Muscle layer of duodenum (tissue), 2 donors: ENCODE data around the gene PROB1.
"Not testable (repeated sequence)": the region's sequence is repeated elsewhere in the genome, so short reads cannot be mapped to it uniquely, and the experiment has no call there.

Experiments used
- H3K27ac ChIP-seq: one replicate; pipeline ENCODE4 v1.7.0; 2013; ENCODE audit warnings: mild to moderate bottlenecking, low read length
- H3K27me3 ChIP-seq: one replicate; pipeline ENCODE4 v1.7.0; 2013; ENCODE audit warnings: low read depth, mild to moderate bottlenecking, control low read depth, low read length
- H3K36me3 ChIP-seq, 2 donors: one replicate each; pipeline ENCODE4 v1.7.0; 2013; ENCODE audit warnings: low read length in 2 of 2, control low read depth in 1 of 2, mild to moderate bottlenecking in 1 of 2; ENCODE audit not compliant: insufficient read depth in 2 of 2, control insufficient read depth in 1 of 2
- H3K4me1 ChIP-seq, 2 donors: one replicate each; pipeline ENCODE4 v1.7.0; 2013; ENCODE audit warnings: low read length in 2 of 2, mild to moderate bottlenecking in 2 of 2, control low read depth in 1 of 2, moderate library complexity in 1 of 2; ENCODE audit not compliant: insufficient read depth in 2 of 2, control insufficient read depth in 1 of 2
- H3K4me3 ChIP-seq, 2 donors: one replicate each; pipeline ENCODE4 v1.7.0; 2013; ENCODE audit warnings: low read length in 2 of 2, low read depth in 1 of 2, mild to moderate bottlenecking in 1 of 2
- H3K9me3 ChIP-seq, 2 donors: one replicate each; pipeline ENCODE4 v1.7.0; 2013; ENCODE audit warnings: low read length in 2 of 2, control low read depth in 1 of 2, mild to moderate bottlenecking in 1 of 2; ENCODE audit not compliant: control insufficient read depth in 1 of 2
- donor health status: healthy.

PROB1 gene

DNA sequence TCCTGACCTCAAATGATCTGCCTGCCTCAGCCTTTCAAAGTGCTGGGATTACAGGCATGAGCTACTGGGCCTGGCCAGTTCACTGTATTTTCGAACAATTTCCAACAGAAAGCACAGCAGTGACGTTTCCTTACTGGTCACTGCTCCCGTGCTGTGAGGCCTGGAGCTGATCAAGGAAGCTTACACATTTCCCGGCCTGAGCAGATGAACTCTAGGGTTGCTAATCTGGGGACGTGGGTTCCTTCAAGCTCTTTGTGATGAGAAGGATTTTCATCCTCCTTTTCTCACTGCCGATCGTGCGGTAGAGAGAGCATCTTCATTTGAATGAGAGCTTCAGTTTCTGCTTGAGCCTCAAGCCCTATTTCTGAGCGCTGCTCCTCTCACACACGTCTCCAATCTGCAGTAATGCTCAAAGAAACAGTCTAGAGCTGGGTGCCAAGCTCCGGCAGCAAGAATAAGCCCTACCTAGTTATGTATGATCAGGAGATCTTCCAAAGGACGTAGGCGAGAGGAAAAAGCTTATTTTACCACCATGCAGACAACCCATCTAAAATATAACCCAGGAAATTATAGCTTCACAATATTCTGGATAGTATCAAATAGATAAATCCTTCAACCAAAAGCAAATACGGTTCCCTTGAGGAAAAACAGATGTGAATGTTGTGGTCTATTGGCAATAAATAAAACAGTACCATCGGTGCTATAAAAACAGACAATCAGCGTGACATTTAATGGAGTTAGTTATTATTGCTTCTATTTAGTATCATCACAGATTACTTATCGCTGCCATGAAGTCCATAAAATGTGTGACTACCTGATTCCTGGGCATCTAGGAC is 16.3 kb upstream of the PROB1 start:
- Histone ChIP-seq H3K4me3 (no peak overlapping the region), H3K4me1 (peaks cover 10 to 23% of the 10 kb centered on the region in 2 donors), H3K36me3 (peaks cover 0 to 6% of the 10 kb centered on the region in 2 donors), H3K27me3 (no peaks in the 10 kb centered on the region), H3K27ac (no peak overlapping the region), H3K9me3 (no peaks in the 10 kb centered on the region)

GRCh38 chr5:139410121-139410992 is 15.5 kb upstream of the PROB1 start:
- peaks cover 0 to 6% of the 10 kb centered on the region in 2 donors for H3K36me3 ChIP-seq
- no peak overlapping the region for H3K4me3 ChIP-seq
- H3K27ac ChIP-seq, result no peak overlapping the region
- no peaks in the 10 kb centered on the region for H3K27me3 ChIP-seq
- H3K4me1 ChIP-seq, result peaks cover 10 to 14% of the 10 kb centered on the region in 2 donors
- H3K9me3 ChIP-seq, result no peaks in the 10 kb centered on the region

GRCh38 chr5:139409116-139409515 is 14.2 kb upstream of the PROB1 start:
- not testable (repeated sequence) for H3K9me3 ChIP-seq, H3K27me3 ChIP-seq, H3K36me3 ChIP-seq, H3K4me1 ChIP-seq, H3K4me3 ChIP-seq, H3K27ac ChIP-seq

DNA sequence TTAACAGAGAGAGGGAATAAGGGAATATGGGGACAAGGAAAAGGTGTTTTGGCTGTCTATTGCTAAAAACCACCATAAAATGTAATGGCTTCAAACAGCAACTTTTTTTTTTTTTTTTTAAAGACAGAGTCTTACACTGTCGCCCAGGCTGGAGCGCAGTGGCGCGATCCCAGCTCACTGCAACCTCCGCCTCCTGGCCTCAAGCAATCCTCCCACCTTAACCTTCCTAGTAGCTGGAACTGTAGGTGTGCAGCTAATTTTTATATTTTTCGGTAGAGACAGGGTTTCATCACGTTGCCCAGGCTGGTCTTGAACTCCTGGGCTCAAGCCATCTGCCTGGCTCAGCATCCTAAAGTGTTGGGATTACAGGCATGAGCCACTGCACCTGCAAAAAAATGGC is 13.3 kb upstream of the PROB1 start:
- Histone ChIP-seq H3K4me3 (no peak overlapping the region), H3K9me3 (no peaks in the 10 kb centered on the region), H3K27ac (no peak overlapping the region), H3K27me3 (no peaks in the 10 kb centered on the region), H3K4me1 (peaks cover 5 to 8% of the 10 kb centered on the region in 2 donors), H3K36me3 (peaks cover 0 to 4% of the 10 kb centered on the region in 2 donors)

GRCh38 chr5:139407517-139407916 is 12.6 kb upstream of the PROB1 start:
- peaks cover 0 to 4% of the 10 kb centered on the region in 2 donors for H3K36me3 ChIP-seq
- no peak overlapping the region for H3K4me3 ChIP-seq
- no peak overlapping the region for H3K27ac ChIP-seq
- H3K27me3 ChIP-seq, result no peaks in the 10 kb centered on the region
- no peaks in the 10 kb centered on the region for H3K9me3 ChIP-seq
- peaks cover 5 to 12% of the 10 kb centered on the region in 2 donors for H3K4me1 ChIP-seq

DNA sequence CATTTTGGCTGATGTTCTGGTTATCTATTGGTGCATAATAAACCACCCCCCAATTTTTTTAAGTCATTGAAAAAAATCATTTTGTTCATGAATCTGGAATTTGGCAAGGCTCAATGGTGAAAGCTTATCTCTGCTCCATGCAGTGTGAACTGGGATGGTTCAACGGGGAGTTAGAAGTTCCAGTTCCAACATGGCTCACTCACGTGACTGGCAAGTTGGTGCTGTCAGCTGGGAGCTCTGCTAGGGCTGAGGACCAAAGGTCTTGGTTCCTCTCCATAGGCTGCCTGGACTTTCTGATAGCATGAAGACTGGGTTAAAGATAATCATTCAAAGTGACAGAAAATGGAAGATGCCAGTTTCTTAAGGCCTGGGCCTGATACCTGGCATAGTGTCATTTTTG is 12.1 kb upstream of the PROB1 start:
- Histone ChIP-seq H3K27ac (no peak overlapping the region), H3K9me3 (no peaks in the 10 kb centered on the region), H3K4me1 (peaks cover 5 to 12% of the 10 kb centered on the region in 2 donors), H3K36me3 (peaks cover 0 to 4% of the 10 kb centered on the region in 2 donors), H3K4me3 (no peak overlapping the region), H3K27me3 (no peaks in the 10 kb centered on the region)

- Histone ChIP-seq H3K4me1 (peaks cover 5 to 12% of the 10 kb centered on the region in 2 donors), H3K9me3 (no peaks in the 10 kb centered on the region), H3K27me3 (no peaks in the 10 kb centered on the region), H3K27ac (peak overlapping the region; percentile 87), H3K4me3 (peak overlapping the region; percentile 66 to 77), H3K36me3 (peaks cover 0 to 4% of the 10 kb centered on the region in 2 donors)
Measured at GRCh38 chr5:139404484-139404840, 9.6 kb upstream of the PROB1 start.

GRCh38 chr5:139403787-139404483 is 9.0 kb upstream of the PROB1 start, which contains the start of gene SPATA24:
SPATA24 (minus strand) TSS chr5:139404089; CDS start chr5:139404060, 29 bp downstream.
- Histone ChIP-seq H3K27ac (peak within 1 kb of the TSS; percentile 87), H3K4me3 (peak within 1 kb of the TSS; percentile 66 to 77), H3K36me3 (peaks cover 0 to 4% of the 10 kb centered on the region in 2 donors), H3K9me3 (no peaks in the 10 kb centered on the region), H3K4me1 (peaks cover 5 to 12% of the 10 kb centered on the region in 2 donors), H3K27me3 (no peaks in the 10 kb centered on the region)

- no peaks in the 10 kb centered on the region for H3K9me3 ChIP-seq
- H3K4me3 ChIP-seq, result peak overlapping the region; percentile 66 to 77
- H3K27ac ChIP-seq, result peak overlapping the region; percentile 87
- no peaks in the 10 kb centered on the region for H3K27me3 ChIP-seq
- H3K36me3 ChIP-seq, result peaks cover 0 to 4% of the 10 kb centered on the region in 2 donors
- H3K4me1 ChIP-seq, result peaks cover 5 to 12% of the 10 kb centered on the region in 2 donors
Measured at GRCh38 chr5:139403418-139403786, 8.5 kb upstream of the PROB1 start.

- Histone ChIP-seq H3K9me3 (no peaks in the 10 kb centered on the region), H3K36me3 (peaks cover 0 to 4% of the 10 kb centered on the region in 2 donors), H3K4me3 (peak overlapping the region in 1 of 2 donors; percentile 77), H3K4me1 (peaks cover 5 to 12% of the 10 kb centered on the region in 2 donors), H3K27ac (no peak overlapping the region), H3K27me3 (no peaks in the 10 kb centered on the region)
Measured at GRCh38 chr5:139402561-139403158, 7.8 kb upstream of the PROB1 start.
